B cell (primary cell): Measurements from ENCODE around the gene NFATC2. TPM values are rescaled to one million over a fixed set of nuclear protein-coding genes. Genes with fewer than 3 reads are reported as not detected.
A peak's percentile ranks its signal among the peaks of the same experiment; 100 is the strongest.

Experiments
- ATAC-seq: fragments of 200-7000 bp; cut with Tn5 transposase; one replicate; pipeline ENCODE4 v1.10.0; 2021; ENCODE audit warnings: low read depth, mild to moderate bottlenecking, moderate number of reproducible peaks, moderate library complexity
- CTCF ChIA-PET: fragments of 350-600 bp; sonication (Branson Sonifier 250); formaldehyde crosslinking; loops from one replicate; lab custom pipeline; 2021; ENCODE audit warnings: antibody characterized with exemption, inconsistent platforms; lab: Charles Lee
- POLR2A ChIA-PET: fragments of 350-600 bp; sonication (Branson Sonifier 250); formaldehyde crosslinking; loops from one replicate; lab custom pipeline; 2021; ENCODE audit warnings: antibody characterized with exemption; lab: Charles Lee
- DNase-seq: peaks from one replicate; pipeline ENCODE4 v3.0.0; 2013
- H2AFZ ChIP-seq: 2 replicates; pipeline ENCODE4 v1.6.1; 2012; ENCODE audit warnings: mild to moderate bottlenecking, low read depth, low read length; ENCODE audit not compliant: insufficient read depth, poor library complexity, severe bottlenecking
- H3K27ac ChIP-seq, 2 donors: 1 replicate in 1 of 2; 2 replicates in 1 of 2; pipeline ENCODE4 v1.5.1; 2012 to 2013; ENCODE audit warnings: low read length in 2 of 2, mild to moderate bottlenecking in 2 of 2, moderate library complexity in 1 of 2
- H3K27me3 ChIP-seq, 4 experiments: fragments of 200-600 bp in 1 of 4; sonication (generic) in 1 of 4; replicated peaks in 1 of 4; 1 replicate in 2 of 4; 2 replicates in 2 of 4; pipeline versions ENCODE4 v1.6.1 to v1.7.0; 2013 to 2016; ENCODE audit warnings: low read length in 3 of 4, mild to moderate bottlenecking in 2 of 4, mixed read lengths in 1 of 4, moderate library complexity in 1 of 4; ENCODE audit not compliant: insufficient read depth in 4 of 4, control insufficient read depth in 3 of 4; ENCODE audit errors: control extremely low read depth in 1 of 4
- H3K36me3 ChIP-seq, 2 experiments: replicated peaks in 1 of 2; 1 replicate in 1 of 2; 2 replicates in 1 of 2; pipeline versions ENCODE4 v1.6.1 to v1.7.1; 2013; ENCODE audit warnings: low read length in 1 of 2; ENCODE audit not compliant: insufficient read depth in 2 of 2, control insufficient read depth in 1 of 2; ENCODE audit errors: control extremely low read depth in 1 of 2, extremely low read depth in 1 of 2
- H3K4me1 ChIP-seq, 2 donors: fragments of 200-600 bp in 1 of 2; sonication (generic) in 1 of 2; 1 replicate in 1 of 2; 2 replicates in 1 of 2; pipeline versions ENCODE4 v1.5.1 to v1.6.1; 2013 to 2017; ENCODE audit warnings: low read length in 2 of 2; ENCODE audit not compliant: control insufficient read depth in 2 of 2, insufficient read depth in 2 of 2
- H3K4me2 ChIP-seq: replicated peaks from 2 replicates; pipeline ENCODE3; 2012; ENCODE audit warnings: mild to moderate bottlenecking, low read depth, low read length; ENCODE audit not compliant: poor library complexity, severe bottlenecking
- H3K4me3 ChIP-seq, 5 experiments: fragments of 200-600 bp in 1 of 5; sonication (generic) in 1 of 5; 1 replicate in 3 of 5; 2 replicates in 2 of 5; pipeline versions ENCODE4 v1.5.1 to v1.7.0; 2011 to 2016; ENCODE audit warnings: low read length in 4 of 5, mild to moderate bottlenecking in 4 of 5, low read depth in 2 of 5, control low read depth in 1 of 5, moderate library complexity in 1 of 5; ENCODE audit not compliant: insufficient read depth in 1 of 5; ENCODE audit errors: control extremely low read depth in 1 of 5, extremely low read depth in 1 of 5
- H3K79me2 ChIP-seq: fragments of 200-600 bp; sonication (generic); one replicate; pipeline ENCODE4 v1.6.0; 2016; ENCODE audit warnings: low read length; ENCODE audit not compliant: control insufficient read depth, insufficient read depth
- H3K9ac ChIP-seq: fragments of 200-600 bp; sonication (generic); 2 replicates; pipeline ENCODE4 v1.6.1; 2017; ENCODE audit warnings: mild to moderate bottlenecking, low read length, moderate library complexity
- H3K9me3 ChIP-seq, 3 donors: one replicate each; pipeline versions ENCODE4 v1.6.1 to v1.7.1; 2013; ENCODE audit warnings: low read length in 2 of 3; ENCODE audit not compliant: control insufficient read depth in 2 of 3, insufficient read depth in 1 of 3; ENCODE audit errors: control extremely low read depth in 1 of 3
- H4K20me1 ChIP-seq: 2 replicates; pipeline ENCODE4 v1.6.0; 2012; ENCODE audit warnings: mild to moderate bottlenecking, low read length; ENCODE audit not compliant: insufficient read depth, control insufficient read depth, poor library complexity, severe bottlenecking
- H3K27ac Mint-ChIP-seq: one replicate; pipeline ENCODE4 v1.8.0; 2021; ENCODE audit warnings: mixed read lengths
- H3K27me3 Mint-ChIP-seq: one replicate; pipeline ENCODE4 v1.8.0; 2021; ENCODE audit warnings: mixed read lengths
- H3K4me1 Mint-ChIP-seq: one replicate; pipeline ENCODE4 v1.8.0; 2021; ENCODE audit warnings: mixed read lengths
- H3K4me3 Mint-ChIP-seq: one replicate; pipeline ENCODE4 v1.8.0; 2021; ENCODE audit warnings: mixed read lengths
- H3K9me3 Mint-ChIP-seq: one replicate; pipeline ENCODE4 v1.8.0; 2022; ENCODE audit warnings: mixed read lengths; ENCODE audit not compliant: insufficient read depth
- EZH2 ChIP-seq: IDR thresholded peaks from 2 replicates; pipeline ENCODE4 v1.6.1; 2012; ENCODE audit warnings: borderline replicate concordance, low read depth, mild to moderate bottlenecking, moderate library complexity, low read length; ENCODE audit not compliant: insufficient read depth, poor library complexity, severe bottlenecking
- WGBS: methylation state at CpG from one replicate; pipeline ENCODE4 v1.1.5; 2013; ENCODE audit warnings: missing lambda C conversion rate; ENCODE audit not compliant: insufficient coverage; 5-methylcytosine and 5-hydroxymethylcytosine counted together
- intact Hi-C: fragments of 100-400 bp; cut with micrococcal nuclease; formaldehyde crosslinking; loops from one replicate; pipeline ENCODE4 v1.10.0; 2022
- polyA plus RNA-seq: library from polyadenylated mRNA; depleted of rRNA; stranded (reverse); fragments of >200 nt; gene quantifications from 2 replicates; pipeline ENCODE4 v1.2.3, GENCODE V29; 2012
- total RNA-seq, 2 donors: library from RNA; stranded (reverse); fragments of 120-200 nt in 1 of 2; gene quantifications; 1 replicate in 1 of 2; 2 replicates in 1 of 2; pipeline versions ENCODE4 v1.2.3 to v1.2.4, GENCODE V29; 2013 to 2022
- TF ChIP-seq, protein P1 (sequence below): fragments of 200-600 bp; IDR thresholded peaks from one replicate; pipeline ENCODE4 v1.8.0; 2022; ENCODE audit warnings: antibody characterized with exemption, mild to moderate bottlenecking

Gene NFATC2
- total and polyA plus RNA-seq, 2 donors (not counting 1 experiment from before 2014, with no cell fraction given): 10.1 to 38.0 TPM

- ATAC-seq (no peak), DNase-seq (no peak)
- peaks cover 89% of the 10 kb centered on the region for H4K20me1 ChIP-seq
- no peak overlapping the region for H3K9ac ChIP-seq
- H3K4me2 ChIP-seq: peak overlapping the region; percentile 5
- H3K27me3 ChIP-seq: no peaks in the 10 kb centered on the region
- Mint-ChIP-seq H3K27ac (peak overlapping the region; percentile 56), H3K4me3 (peak overlapping the region; percentile 16), H3K4me1 (peaks cover 83% of the 10 kb centered on the region), H3K9me3 (no peaks in the 10 kb centered on the region), H3K27me3 (no peaks in the 10 kb centered on the region)
- ChIA-PET POLR2A (interaction anchor here (0.6 kb wide), 1 partner anchor 722 kb away, joined by 3 read pairs; no protein-coding TSS in a partner anchor), CTCF (interaction anchor here (1.3 kb wide), 1 partner anchor 59 kb away, joined by 5 read pairs; no protein-coding TSS in a partner anchor)
- H3K79me2 ChIP-seq: peaks cover 100% of the 10 kb centered on the region
- TF ChIP-seq, protein P1, sequence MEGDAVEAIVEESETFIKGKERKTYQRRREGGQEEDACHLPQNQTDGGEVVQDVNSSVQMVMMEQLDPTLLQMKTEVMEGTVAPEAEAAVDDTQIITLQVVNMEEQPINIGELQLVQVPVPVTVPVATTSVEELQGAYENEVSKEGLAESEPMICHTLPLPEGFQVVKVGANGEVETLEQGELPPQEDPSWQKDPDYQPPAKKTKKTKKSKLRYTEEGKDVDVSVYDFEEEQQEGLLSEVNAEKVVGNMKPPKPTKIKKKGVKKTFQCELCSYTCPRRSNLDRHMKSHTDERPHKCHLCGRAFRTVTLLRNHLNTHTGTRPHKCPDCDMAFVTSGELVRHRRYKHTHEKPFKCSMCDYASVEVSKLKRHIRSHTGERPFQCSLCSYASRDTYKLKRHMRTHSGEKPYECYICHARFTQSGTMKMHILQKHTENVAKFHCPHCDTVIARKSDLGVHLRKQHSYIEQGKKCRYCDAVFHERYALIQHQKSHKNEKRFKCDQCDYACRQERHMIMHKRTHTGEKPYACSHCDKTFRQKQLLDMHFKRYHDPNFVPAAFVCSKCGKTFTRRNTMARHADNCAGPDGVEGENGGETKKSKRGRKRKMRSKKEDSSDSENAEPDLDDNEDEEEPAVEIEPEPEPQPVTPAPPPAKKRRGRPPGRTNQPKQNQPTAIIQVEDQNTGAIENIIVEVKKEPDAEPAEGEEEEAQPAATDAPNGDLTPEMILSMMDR: no peak
- no peak for TF ChIP-seq EZH2
- no peak overlapping the region for H2AFZ ChIP-seq
- no peak overlapping the region for H3K4me3 ChIP-seq
- H3K9me3 ChIP-seq: no peaks in the 10 kb centered on the region
- intact Hi-C loops: no loop called here
- WGBS: 13% methylated on average over 2 of the region's 6 CpGs
- no peak overlapping the region for H3K27ac ChIP-seq
- H3K4me1 ChIP-seq: peaks cover 47 to 81% of the 10 kb centered on the region in 2 donors
- H3K36me3 ChIP-seq: peaks cover 0 to 36% of the 10 kb centered on the region in 2 experiments
Measured at GRCh38 chr20:51536116-51537069, 6.1 kb downstream of the NFATC2 start.

- peak overlapping the region; percentile 78 for H3K27ac Mint-ChIP-seq
- peak overlapping the region; percentile 70 for H3K4me3 Mint-ChIP-seq
- Histone ChIP-seq H2AFZ (no peak overlapping the region), H3K4me1 (peaks cover 49 to 82% of the 10 kb centered on the region in 2 donors), H3K79me2 (peaks cover 100% of the 10 kb centered on the region), H3K27ac (peak overlapping the region in 1 of 2 donors; percentile 18), H3K36me3 (peaks cover 0 to 36% of the 10 kb centered on the region in 2 experiments), H4K20me1 (peaks cover 92% of the 10 kb centered on the region), H3K9ac (no peak overlapping the region), H3K4me2 (peak overlapping the region; percentile 36), H3K9me3 (no peaks in the 10 kb centered on the region), H3K4me3 (no peak overlapping the region), H3K27me3 (no peaks in the 10 kb centered on the region)
- ATAC-seq (no peak), DNase-seq (no peak)
- no peaks in the 10 kb centered on the region for H3K27me3 Mint-ChIP-seq
- POLR2A ChIA-PET: no interaction called here
- TF ChIP-seq, protein P1: no peak
- no peak for TF ChIP-seq EZH2
- peaks cover 83% of the 10 kb centered on the region for H3K4me1 Mint-ChIP-seq
- CTCF ChIA-PET: interaction anchor here (1.3 kb wide), 1 partner anchor 59 kb away, joined by 5 read pairs; no protein-coding TSS in a partner anchor
- intact Hi-C loops: no loop called here
- no CpG with 5 or more reads among the region's 2 CpGs for WGBS
- no peaks in the 10 kb centered on the region for H3K9me3 Mint-ChIP-seq
Measured at GRCh38 chr20:51535674-51536073, 6.8 kb downstream of the NFATC2 start.
